ENCODE measurements around the gene EPHA4.

Gene EPHA4

DNA sequence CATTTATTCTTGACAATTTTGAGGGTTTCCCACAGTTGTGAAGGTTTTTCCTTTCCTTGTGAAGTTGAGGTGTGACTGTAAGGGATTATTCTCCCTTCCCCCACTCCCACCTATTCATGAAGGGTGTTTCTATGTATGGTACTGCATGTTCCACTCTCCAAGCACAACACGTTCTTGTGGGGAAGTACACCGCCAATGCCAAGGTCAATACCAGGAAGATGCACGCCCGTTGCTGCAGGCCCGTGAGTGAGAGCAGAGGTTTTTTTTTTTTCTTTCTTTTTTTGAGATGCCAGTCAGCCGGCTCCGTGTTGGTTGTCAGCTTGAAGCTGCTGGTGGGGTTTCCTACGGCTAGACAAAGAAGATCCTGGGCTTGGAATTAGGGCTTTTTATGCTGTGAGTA lies 38.6 kb upstream of the EPHA4 start:
- DNase-seq (ENCODE audit: low read depth, low spot score), result no peak
- CTCF ChIA-PET, result no interaction called here
- POLR2A ChIA-PET, result no interaction called here
- no peak for TF ChIP-seq CTCF (IDR thresholded peaks at IDR 0.05; ENCODE audit: insufficient read depth, low read length, missing control alignments)
- H3K4me3 ChIP-seq (ENCODE audit: low read depth, low read length), result no peak overlapping the region

- ChIA-PET CTCF (no interaction called here), POLR2A (no interaction called here)
- no peak for DNase-seq (ENCODE audit: low read depth, low spot score)
- H3K4me3 ChIP-seq (ENCODE audit: low read depth, low read length), result no peak overlapping the region
- TF ChIP-seq CTCF (IDR thresholded peaks at IDR 0.05; ENCODE audit: insufficient read depth, low read length, missing control alignments), result no peak
Observed at GRCh38 chr2:221610255-221610654, 38.2 kb upstream of the EPHA4 start.

DNA sequence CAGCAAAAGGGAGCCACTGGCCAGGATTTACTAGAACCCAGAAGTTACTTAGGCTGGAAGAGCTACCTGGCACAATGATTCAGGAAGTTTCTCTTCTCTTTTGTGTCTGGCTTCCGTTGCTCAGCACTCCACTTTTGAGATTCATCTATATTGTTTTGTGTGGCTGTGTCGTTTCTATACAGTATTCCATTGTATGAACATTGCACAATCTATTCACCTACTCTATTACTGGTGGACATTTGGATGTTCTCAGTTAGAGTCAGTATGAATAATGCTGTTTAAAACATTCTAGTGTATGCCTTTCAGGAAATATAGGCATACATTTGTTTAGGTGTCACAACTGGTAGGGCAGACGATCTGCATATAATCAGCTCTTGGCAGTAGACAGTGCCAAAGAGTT lies 36.3 kb upstream of the EPHA4 start:
- no peak for TF ChIP-seq CTCF (IDR thresholded peaks at IDR 0.05; ENCODE audit: insufficient read depth, low read length, missing control alignments)
- ChIA-PET CTCF (no interaction called here), POLR2A (no interaction called here)
- H3K4me3 ChIP-seq (ENCODE audit: low read depth, low read length), result no peak overlapping the region
- no peak for DNase-seq (ENCODE audit: low read depth, low spot score)

GRCh38 chr2:221606424-221606823 lies 34.3 kb upstream of the EPHA4 start:
- H3K4me3 ChIP-seq (ENCODE audit: low read depth, low read length), result no peak overlapping the region
- DNase-seq (ENCODE audit: low read depth, low spot score), result no peak
- ChIA-PET POLR2A (no interaction called here), CTCF (no interaction called here)
- TF ChIP-seq CTCF (IDR thresholded peaks at IDR 0.05; ENCODE audit: insufficient read depth, low read length, missing control alignments), result no peak

DNA sequence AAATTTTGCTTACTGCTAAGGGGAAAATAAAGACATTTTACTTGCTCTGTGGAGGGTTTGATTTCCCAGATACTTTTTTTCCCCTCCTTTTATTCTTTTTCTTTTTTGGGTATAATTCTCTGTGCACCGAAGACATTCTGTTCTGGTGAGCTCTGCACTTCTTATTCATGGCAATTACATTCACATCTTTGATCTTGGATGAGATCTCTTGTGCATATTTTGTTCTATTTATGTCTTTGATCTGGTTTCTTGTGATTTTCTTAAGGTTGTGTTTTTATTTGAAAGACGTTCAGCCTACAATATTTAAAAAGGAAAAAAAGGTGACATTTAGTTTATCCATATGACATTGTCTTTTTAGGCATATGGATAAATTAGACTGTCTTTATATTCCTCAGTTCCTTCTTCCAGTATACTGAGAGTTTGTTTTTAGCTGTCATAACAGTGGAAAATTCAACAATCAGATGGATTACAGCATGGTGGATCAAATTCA lies 33.7 kb upstream of the EPHA4 start:
- H3K4me3 ChIP-seq (ENCODE audit: low read depth, low read length), result no peak overlapping the region
- TF ChIP-seq CTCF (IDR thresholded peaks at IDR 0.05; ENCODE audit: insufficient read depth, low read length, missing control alignments), result no peak
- CTCF ChIA-PET, result no interaction called here
- no peak for DNase-seq (ENCODE audit: low read depth, low spot score)
- POLR2A ChIA-PET, result no interaction called here

GRCh38 chr2:221602938-221603337 lies 30.8 kb upstream of the EPHA4 start:
- TF ChIP-seq CTCF (IDR thresholded peaks at IDR 0.05; ENCODE audit: insufficient read depth, low read length, missing control alignments), result no peak
- H3K4me3 ChIP-seq (ENCODE audit: low read depth, low read length), result no peak overlapping the region
- ChIA-PET CTCF (no interaction called here), POLR2A (no interaction called here)
- DNase-seq (ENCODE audit: low read depth, low spot score), result no peak
